ENCODE data around the gene CACNG3. TPM values are rescaled to one million over a fixed set of nuclear protein-coding genes. Genes with fewer than 3 reads are reported as not detected.

CACNG3 gene
- total and polyA plus RNA-seq, 2 donors (not counting 3 experiments of a cell fraction or from before 2014, with no cell fraction given), result not detected

DNA sequence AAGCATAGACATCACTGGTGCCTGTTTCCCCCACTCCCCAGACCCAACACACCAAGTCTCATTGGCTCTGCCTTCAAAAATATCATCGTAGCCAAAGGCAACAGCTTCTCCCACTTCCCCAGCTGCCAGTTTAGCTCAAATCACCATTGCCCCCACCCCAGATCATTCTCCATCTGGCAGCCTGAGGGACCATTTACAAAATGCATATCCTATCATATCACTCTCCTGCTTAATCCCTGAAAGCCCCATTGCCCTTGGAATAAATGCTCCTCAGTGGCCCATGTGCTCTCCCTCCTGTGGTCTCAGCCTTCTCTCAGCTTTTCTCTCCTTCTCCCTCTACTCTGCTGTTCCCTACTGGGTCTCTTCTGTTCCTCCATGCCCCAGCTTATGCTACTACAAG, 68.3 kb downstream of the CACNG3 start:
- dilution Hi-C loops (cut with MboI; ENCODE audit: extremely low pct_ligation_motif_present, low sequenced_read_pairs), result no loop called here

More for the DNA sequence above, 68.3 kb downstream of the CACNG3 start:
- H3K27me3 ChIP-seq (ENCODE audit: control insufficient read depth in 2 of 2, insufficient read depth in 2 of 2, low read length in 2 of 2), result no peaks in the 10 kb centered on the region
- FAIRE-seq (no peak), DNase-seq (ENCODE audit: low read depth, low spot score) (no peak)
- no peak overlapping the region for H2AFZ ChIP-seq (ENCODE audit: low read depth, low read length)
- H3K27ac ChIP-seq (ENCODE audit: insufficient read depth, low read depth, low read length), result no peak overlapping the region
- H4K20me1 ChIP-seq (replicated peaks; ENCODE audit: control insufficient read depth, extremely low read depth, insufficient read depth, low read length), result no peaks in the 10 kb centered on the region
- H3K4me2 ChIP-seq (ENCODE audit: insufficient read depth, low read length), result no peak overlapping the region
- H3K36me3 ChIP-seq (ENCODE audit: control insufficient read depth in 2 of 2, extremely low read depth in 1 of 2, insufficient read depth in 2 of 2, low read length in 2 of 2), result no peaks in the 10 kb centered on the region
- no peaks in the 10 kb centered on the region for H3K4me1 ChIP-seq (ENCODE audit: control insufficient read depth, extremely low read depth, insufficient read depth, low read length)
- H3K79me2 ChIP-seq (ENCODE audit: control insufficient read depth, insufficient read depth, low read length), result no peaks in the 10 kb centered on the region
- no peaks in the 10 kb centered on the region for H3K9me3 ChIP-seq (replicated peaks; ENCODE audit: control insufficient read depth, insufficient read depth, low read length)
- ChIA-PET POLR2A (no interaction called here), CTCF (no interaction called here)
- intact Hi-C loops (cut with micrococcal nuclease), result no loop called here
- H3K4me3 ChIP-seq (replicated peaks in 1 of 3; ENCODE audit: insufficient read depth in 1 of 3, low read depth in 1 of 3, low read length in 3 of 3), result no peak overlapping the region
- BruUV-seq (replicated peaks), result no TSS peak
- H3K9ac ChIP-seq (replicated peaks; ENCODE audit: extremely low read depth, insufficient read depth, low read length), result no peak overlapping the region
- TF ChIP-seq, protein P1, sequence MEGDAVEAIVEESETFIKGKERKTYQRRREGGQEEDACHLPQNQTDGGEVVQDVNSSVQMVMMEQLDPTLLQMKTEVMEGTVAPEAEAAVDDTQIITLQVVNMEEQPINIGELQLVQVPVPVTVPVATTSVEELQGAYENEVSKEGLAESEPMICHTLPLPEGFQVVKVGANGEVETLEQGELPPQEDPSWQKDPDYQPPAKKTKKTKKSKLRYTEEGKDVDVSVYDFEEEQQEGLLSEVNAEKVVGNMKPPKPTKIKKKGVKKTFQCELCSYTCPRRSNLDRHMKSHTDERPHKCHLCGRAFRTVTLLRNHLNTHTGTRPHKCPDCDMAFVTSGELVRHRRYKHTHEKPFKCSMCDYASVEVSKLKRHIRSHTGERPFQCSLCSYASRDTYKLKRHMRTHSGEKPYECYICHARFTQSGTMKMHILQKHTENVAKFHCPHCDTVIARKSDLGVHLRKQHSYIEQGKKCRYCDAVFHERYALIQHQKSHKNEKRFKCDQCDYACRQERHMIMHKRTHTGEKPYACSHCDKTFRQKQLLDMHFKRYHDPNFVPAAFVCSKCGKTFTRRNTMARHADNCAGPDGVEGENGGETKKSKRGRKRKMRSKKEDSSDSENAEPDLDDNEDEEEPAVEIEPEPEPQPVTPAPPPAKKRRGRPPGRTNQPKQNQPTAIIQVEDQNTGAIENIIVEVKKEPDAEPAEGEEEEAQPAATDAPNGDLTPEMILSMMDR (IDR thresholded peaks at IDR 0.05; ENCODE audit: extremely low read depth in 1 of 2, insufficient read depth in 1 of 2, low read depth in 1 of 2, low read length in 2 of 2), result no peak
- TF ChIP-seq FOS (IDR thresholded peaks at IDR 0.05; ENCODE audit: borderline replicate concordance, insufficient read depth, low read length), result no peak
- no peak for TF ChIP-seq JUN (IDR thresholded peaks at IDR 0.05; ENCODE audit: borderline replicate concordance, insufficient read depth, insufficient read length, low read depth)
- TF ChIP-seq EZH2 (IDR thresholded peaks at IDR 0.05; ENCODE audit: borderline replicate concordance, low read depth, low read length, severe bottlenecking), result no peak
- no peak for TF ChIP-seq POLR2A (IDR thresholded peaks at IDR 0.05; ENCODE audit: low read depth, low read length)
- TF ChIP-seq MYC (IDR thresholded peaks at IDR 0.05; ENCODE audit: low read depth, low read length), result no peak
- TF ChIP-seq, protein P2, sequence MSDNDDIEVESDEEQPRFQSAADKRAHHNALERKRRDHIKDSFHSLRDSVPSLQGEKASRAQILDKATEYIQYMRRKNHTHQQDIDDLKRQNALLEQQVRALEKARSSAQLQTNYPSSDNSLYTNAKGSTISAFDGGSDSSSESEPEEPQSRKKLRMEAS (IDR thresholded peaks at IDR 0.05; ENCODE audit: insufficient read depth, insufficient read length), result no peak
- TF ChIP-seq POLR2AphosphoS5 (IDR thresholded peaks at IDR 0.05; ENCODE audit: insufficient read depth, low read depth, low read length), result no peak
- no peak for TF ChIP-seq GATA2 (IDR thresholded peaks at IDR 0.05; ENCODE audit: insufficient read depth, insufficient read length, low read depth, low read length)
- no peaks in the 10 kb centered on the region for H3K9me1 ChIP-seq (replicated peaks; ENCODE audit: control insufficient read depth, extremely low read depth, insufficient read depth, low read length)
